Nephron (organoid): ENCODE data around the gene MYBPH.

Experiments
- H3K27ac Mint-ChIP-seq, 3 experiments: 2 replicates each; pipeline ENCODE4 v1.8.0; 2020; ENCODE audit warnings: mixed read lengths in 3 of 3, mild to moderate bottlenecking in 2 of 3, moderate library complexity in 1 of 3
- H3K27me3 Mint-ChIP-seq: 2 replicates; pipeline ENCODE4 v1.8.0; 2021; ENCODE audit warnings: low read depth, mild to moderate bottlenecking, moderate library complexity, mixed read lengths
- H3K36me3 Mint-ChIP-seq: 2 replicates; pipeline ENCODE4 v1.8.0; 2020; ENCODE audit warnings: low read depth, mixed read lengths
- H3K4me1 Mint-ChIP-seq: 2 replicates; pipeline ENCODE4 v1.8.0; 2020; ENCODE audit warnings: mixed read lengths
- H3K4me3 Mint-ChIP-seq, 3 experiments: 2 replicates each; pipeline ENCODE4 v1.8.0; 2020; ENCODE audit warnings: mild to moderate bottlenecking in 3 of 3, mixed read lengths in 3 of 3, moderate library complexity in 2 of 3
- H3K9me3 Mint-ChIP-seq: 2 replicates; pipeline ENCODE4 v1.8.0; 2020; ENCODE audit warnings: mixed read lengths
- TF ChIP-seq, protein P1 (sequence below), 3 experiments: fragments of 200-600 bp; sonication (generic); IDR thresholded peaks; one replicate each; pipeline ENCODE4 v1.5.0; 2021; ENCODE audit warnings: antibody characterized with exemption in 3 of 3; ENCODE audit not compliant: unreplicated experiment in 3 of 3

MYBPH gene

DNA sequence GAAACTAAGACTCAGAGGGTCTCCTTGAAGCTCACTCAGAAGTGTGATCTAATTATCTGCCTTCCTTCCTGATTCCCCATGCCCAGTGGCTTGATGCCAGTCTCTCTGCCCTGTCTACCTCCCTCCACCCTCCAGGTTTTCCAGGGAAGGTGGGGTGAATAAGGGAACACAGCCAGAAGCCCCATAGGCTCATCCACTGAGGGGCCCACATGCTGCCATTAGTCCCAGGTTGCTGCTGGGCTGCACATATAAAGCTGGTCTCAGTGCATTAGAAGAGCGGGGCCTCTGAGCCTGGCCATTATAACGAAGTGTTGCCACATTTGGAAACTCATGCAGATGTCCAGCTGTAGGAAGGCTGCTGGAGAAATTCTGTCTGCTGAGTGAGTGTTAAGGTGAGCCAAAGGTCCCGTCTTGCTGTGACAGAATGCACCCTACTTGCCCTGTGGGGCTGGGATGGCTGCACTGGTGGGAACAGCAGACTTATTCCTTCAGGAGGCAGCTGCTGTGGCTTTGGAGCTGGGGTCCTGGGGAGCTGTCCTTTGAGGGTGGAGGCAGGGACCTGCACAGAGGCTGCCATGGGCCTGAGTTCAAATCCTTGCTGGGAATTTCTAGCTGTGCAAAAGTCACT lies 45.2 kb downstream of the MYBPH start:
- Mint-ChIP-seq H3K36me3 (no peaks in the 10 kb centered on the region), H3K4me3 (peak overlapping the region in 2 of 3 experiments; percentile 49 to 66), H3K4me1 (peaks cover 52% of the 10 kb centered on the region), H3K27ac (peak overlapping the region in 2 of 3 experiments; percentile 48 to 60), H3K9me3 (no peaks in the 10 kb centered on the region), H3K27me3 (peaks cover 26% of the 10 kb centered on the region)
- TF ChIP-seq, protein P1, sequence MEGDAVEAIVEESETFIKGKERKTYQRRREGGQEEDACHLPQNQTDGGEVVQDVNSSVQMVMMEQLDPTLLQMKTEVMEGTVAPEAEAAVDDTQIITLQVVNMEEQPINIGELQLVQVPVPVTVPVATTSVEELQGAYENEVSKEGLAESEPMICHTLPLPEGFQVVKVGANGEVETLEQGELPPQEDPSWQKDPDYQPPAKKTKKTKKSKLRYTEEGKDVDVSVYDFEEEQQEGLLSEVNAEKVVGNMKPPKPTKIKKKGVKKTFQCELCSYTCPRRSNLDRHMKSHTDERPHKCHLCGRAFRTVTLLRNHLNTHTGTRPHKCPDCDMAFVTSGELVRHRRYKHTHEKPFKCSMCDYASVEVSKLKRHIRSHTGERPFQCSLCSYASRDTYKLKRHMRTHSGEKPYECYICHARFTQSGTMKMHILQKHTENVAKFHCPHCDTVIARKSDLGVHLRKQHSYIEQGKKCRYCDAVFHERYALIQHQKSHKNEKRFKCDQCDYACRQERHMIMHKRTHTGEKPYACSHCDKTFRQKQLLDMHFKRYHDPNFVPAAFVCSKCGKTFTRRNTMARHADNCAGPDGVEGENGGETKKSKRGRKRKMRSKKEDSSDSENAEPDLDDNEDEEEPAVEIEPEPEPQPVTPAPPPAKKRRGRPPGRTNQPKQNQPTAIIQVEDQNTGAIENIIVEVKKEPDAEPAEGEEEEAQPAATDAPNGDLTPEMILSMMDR (IDR thresholded peaks at IDR 0.05; ENCODE audit: unreplicated experiment in 3 of 3): no peak

DNA sequence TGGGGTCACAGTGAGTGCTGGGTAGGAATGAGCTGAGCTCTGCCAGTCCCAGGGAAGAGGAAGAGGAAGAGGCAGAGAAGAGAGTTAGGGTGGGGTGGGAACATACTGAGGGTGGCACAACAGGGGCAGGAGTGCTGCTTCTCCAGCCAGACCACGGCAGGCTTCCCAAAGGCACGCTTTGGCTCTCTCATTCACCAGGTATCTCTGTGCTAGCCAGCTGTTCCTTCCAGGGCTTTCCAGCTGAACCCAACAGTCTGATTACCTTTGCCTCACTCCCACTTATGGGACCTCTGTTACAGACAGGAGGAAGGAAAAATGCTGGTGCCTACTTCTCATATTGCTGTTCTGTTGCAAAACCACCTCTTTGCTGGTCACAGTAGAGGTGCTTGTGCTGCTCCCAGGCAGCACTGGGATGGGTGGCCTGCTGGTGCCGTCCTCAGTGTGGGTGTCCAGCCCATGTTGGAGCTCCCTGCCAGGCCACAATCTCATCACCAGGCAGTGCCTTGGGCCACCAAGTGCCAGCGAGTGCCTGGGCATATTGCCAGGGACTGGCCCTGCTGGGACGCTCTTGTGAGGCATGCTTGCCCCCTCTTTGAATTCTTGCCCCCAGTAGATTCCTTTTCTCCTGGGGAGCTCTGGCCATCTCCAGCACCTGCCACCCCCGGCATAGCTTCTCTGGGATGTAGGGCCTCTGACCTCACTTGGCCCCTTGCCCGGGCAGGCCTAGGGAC lies 46.0 kb downstream of the MYBPH start:
- peak overlapping the region; percentile 45 to 88 (median 85) for H3K4me3 Mint-ChIP-seq

DNA sequence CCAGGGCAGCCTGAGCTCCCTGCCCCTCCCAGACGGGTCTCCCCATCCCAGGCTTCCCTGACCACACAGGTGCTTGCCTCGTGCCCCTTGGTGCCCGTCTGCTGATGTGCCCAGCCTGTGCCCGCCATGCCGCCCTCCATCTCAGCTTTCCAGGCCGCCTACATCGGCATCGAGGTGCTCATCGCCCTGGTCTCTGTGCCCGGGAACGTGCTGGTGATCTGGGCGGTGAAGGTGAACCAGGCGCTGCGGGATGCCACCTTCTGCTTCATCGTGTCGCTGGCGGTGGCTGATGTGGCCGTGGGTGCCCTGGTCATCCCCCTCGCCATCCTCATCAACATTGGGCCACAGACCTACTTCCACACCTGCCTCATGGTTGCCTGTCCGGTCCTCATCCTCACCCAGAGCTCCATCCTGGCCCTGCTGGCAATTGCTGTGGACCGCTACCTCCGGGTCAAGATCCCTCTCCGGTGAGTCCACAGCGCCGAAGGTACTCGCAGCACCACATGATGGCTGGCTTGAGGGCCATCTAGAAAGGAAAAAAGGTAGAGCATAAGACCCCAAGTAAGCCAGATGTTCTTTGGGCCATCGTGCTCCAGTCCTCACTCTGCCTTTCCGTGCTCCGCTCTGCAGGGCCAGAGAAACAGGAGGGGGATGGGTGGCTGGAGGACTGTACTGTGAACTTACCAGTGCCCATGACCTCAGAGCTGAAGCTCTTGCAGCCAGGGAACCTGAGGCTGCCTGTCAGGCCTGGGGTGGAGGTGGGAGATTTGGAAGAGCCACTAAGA lies 46.7 kb downstream of the MYBPH start:
- Mint-ChIP-seq H3K27ac (no peak overlapping the region), H3K27me3 (peaks cover 28% of the 10 kb centered on the region), H3K9me3 (no peaks in the 10 kb centered on the region), H3K36me3 (no peaks in the 10 kb centered on the region), H3K4me1 (peaks cover 63% of the 10 kb centered on the region), H3K4me3 (peak overlapping the region; percentile 83 to 88 (median 85))
- TF ChIP-seq, protein P1 (IDR thresholded peaks at IDR 0.05; ENCODE audit: unreplicated experiment in 3 of 3): no peak

More for the DNA sequence above, 46.0 kb downstream of the MYBPH start:
- H3K27me3 Mint-ChIP-seq: peaks cover 30% of the 10 kb centered on the region
- TF ChIP-seq, protein P1 (IDR thresholded peaks at IDR 0.05; ENCODE audit: unreplicated experiment in 3 of 3): no peak
- no peaks in the 10 kb centered on the region for H3K9me3 Mint-ChIP-seq
- H3K4me1 Mint-ChIP-seq: peaks cover 60% of the 10 kb centered on the region
- peak overlapping the region in 2 of 3 experiments; percentile 48 to 60 for H3K27ac Mint-ChIP-seq
- no peaks in the 10 kb centered on the region for H3K36me3 Mint-ChIP-seq

DNA sequence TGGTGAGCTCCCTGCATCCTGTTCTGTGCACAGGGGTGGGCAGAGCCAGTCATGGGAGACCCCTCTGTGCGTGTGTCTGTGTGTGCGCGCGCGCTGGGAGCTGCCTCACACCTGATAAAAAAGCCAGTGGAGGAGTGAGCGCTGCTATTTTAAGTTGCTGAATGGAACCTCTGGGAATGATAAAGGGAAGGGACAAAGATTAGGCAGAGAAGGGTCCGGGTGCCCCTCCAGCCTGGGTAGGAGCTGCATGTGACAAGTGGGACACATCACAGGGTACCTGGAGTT lies 47.3 kb downstream of the MYBPH start:
- peak overlapping the region; percentile 83 to 88 (median 85) for H3K4me3 Mint-ChIP-seq
- H3K36me3 Mint-ChIP-seq: no peaks in the 10 kb centered on the region
- TF ChIP-seq, protein P1 (IDR thresholded peaks at IDR 0.05; ENCODE audit: unreplicated experiment in 3 of 3): no peak
- peaks cover 31% of the 10 kb centered on the region for H3K27me3 Mint-ChIP-seq
- peaks cover 64% of the 10 kb centered on the region for H3K4me1 Mint-ChIP-seq
- no peaks in the 10 kb centered on the region for H3K9me3 Mint-ChIP-seq
- peak overlapping the region in 2 of 3 experiments; percentile 40 to 81 for H3K27ac Mint-ChIP-seq

DNA sequence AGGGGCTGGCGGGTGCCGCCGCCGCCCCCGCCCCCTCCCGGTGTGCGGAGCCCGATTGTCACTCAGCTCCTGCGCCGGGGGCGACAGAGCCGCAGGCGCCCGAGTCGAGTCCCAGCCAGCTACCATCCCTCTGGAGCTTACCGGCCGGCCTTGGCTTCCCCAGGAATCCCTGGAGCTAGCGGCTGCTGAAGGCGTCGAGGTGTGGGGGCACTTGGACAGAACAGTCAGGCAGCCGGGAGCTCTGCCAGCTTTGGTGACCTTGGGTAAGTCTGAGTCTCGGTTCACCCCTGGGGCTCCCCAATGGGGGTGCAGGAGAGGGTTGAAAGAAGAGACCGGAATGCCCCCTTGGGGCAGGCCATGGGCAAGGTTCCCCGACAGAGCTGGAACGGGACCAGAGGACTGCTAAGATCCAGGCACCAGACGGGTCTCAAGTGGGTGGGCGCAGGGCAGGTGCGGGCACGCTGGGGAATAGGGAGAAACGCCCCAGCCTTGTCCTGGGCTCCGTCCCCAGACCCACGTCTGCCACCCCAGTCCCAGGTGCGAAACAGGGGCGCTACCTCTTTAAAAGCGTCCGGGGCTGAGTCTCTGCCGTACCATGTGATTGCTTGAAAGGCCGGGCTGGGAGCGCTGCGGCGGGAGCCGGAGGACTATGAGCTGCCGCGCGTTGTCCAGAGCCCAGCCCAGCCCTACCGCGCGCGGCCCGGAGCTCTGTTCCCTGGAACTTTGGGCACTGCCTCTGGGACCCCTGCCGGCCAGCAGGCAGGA lies 47.8 kb downstream of the MYBPH start, which contains the start of gene ADORA1:
TSS of gene ADORA1 (plus strand) at position 61 of the 765 bp plus-strand sequence. CDS start 1,116 bp downstream, outside the sequence.
- H3K4me1 Mint-ChIP-seq: peaks cover 64% of the 10 kb centered on the region
- TF ChIP-seq, protein P1 (IDR thresholded peaks at IDR 0.05; ENCODE audit: unreplicated experiment in 3 of 3): peak in 1 of 3 experiments; percentile 31
- peaks cover 33% of the 10 kb centered on the region for H3K27me3 Mint-ChIP-seq
- no peaks in the 10 kb centered on the region for H3K9me3 Mint-ChIP-seq
- no peaks in the 10 kb centered on the region for H3K36me3 Mint-ChIP-seq
- H3K4me3 Mint-ChIP-seq: peak within 1 kb of the TSS; percentile 83 to 88 (median 85)
- H3K27ac Mint-ChIP-seq: peak within 1 kb of the TSS; percentile 22 to 81 (median 40)
